Loucy (cell line): Measurements from ENCODE around the gene SPATA25.

Source experiments
- CTCF ChIP-seq: fragments of 200-600 bp; sonication (generic); conservative IDR thresholded peaks from 2 replicates; pipeline ENCODE4 v1.5.1; 2014; ENCODE audit warnings: mild to moderate bottlenecking, antibody characterized with exemption, low read length
- EZH2phosphoT487 ChIP-seq: fragments of 200-600 bp; IDR thresholded peaks from 2 replicates; pipeline ENCODE4 v1.6.1; 2018; ENCODE audit warnings: antibody characterized with exemption, mild to moderate bottlenecking, moderate library complexity, borderline replicate concordance

- TF ChIP-seq CTCF (no peak), EZH2phosphoT487 (no peak)
These were observed 32.3 kb upstream of the SPATA25 start for GRCh38 chr20:45919542-45920399.
